ENCODE data around the gene ZNF544.
A peak's percentile ranks its signal among the peaks of the same experiment; 100 is the strongest.

The ZNF544 gene

GRCh38 chr19:58304255-58304654, 75.5 kb downstream of the ZNF544 start:
- H3K4me3 ChIP-seq (ENCODE audit: low read length), result no peak overlapping the region

GRCh38 chr19:58304748-58305064, 76.0 kb downstream of the ZNF544 start:
- Histone ChIP-seq H3K79me2 (ENCODE audit: control insufficient read depth, insufficient read depth, low read length) (peaks cover 4% of the 10 kb centered on the region), H2BK5ac (ENCODE audit: low read length) (no peak overlapping the region), H3K18ac (ENCODE audit: low read length) (no peak overlapping the region), H3K36me3 (ENCODE audit: control insufficient read depth, insufficient read depth, low read length) (peaks cover 4% of the 10 kb centered on the region), H2AK5ac (ENCODE audit: low read length) (no peak overlapping the region), H4K5ac (ENCODE audit: low read length) (no peak overlapping the region), H3K27me3 (ENCODE audit: insufficient read depth, low read length, poor library complexity) (no peaks in the 10 kb centered on the region), H3K23ac (ENCODE audit: low read length) (no peak overlapping the region), H3K4me1 (ENCODE audit: control insufficient read depth, low read depth, low read length) (peaks cover 3% of the 10 kb centered on the region), H3K79me1 (ENCODE audit: low read length) (peaks cover 19% of the 10 kb centered on the region), H2BK120ac (ENCODE audit: low read depth, low read length) (no peak overlapping the region), H2BK15ac (replicated peaks; ENCODE audit: low read depth) (no peak overlapping the region), H3K4ac (ENCODE audit: low read depth, low read length) (no peak overlapping the region), H4K8ac (ENCODE audit: low read depth, low read length) (no peak overlapping the region), H3K56ac (ENCODE audit: low read length) (peak overlapping the region; percentile 72), H3K9ac (ENCODE audit: low read length) (peak overlapping the region; percentile 23), H3K4me2 (ENCODE audit: low read length) (peak overlapping the region; percentile 56), H3K27ac (ENCODE audit: low read depth, low read length) (no peak overlapping the region), H3K4me3 (ENCODE audit: low read length) (no peak overlapping the region)
- no peak for DNase-seq
- whole genome bisulfite sequencing (ENCODE audit: extremely low coverage, insufficient coverage, low lambda C conversion rate), result no CpG with 5 or more reads among the region's 7 CpGs

More at GRCh38 chr19:58304255-58304654, 75.5 kb downstream of the ZNF544 start:
- Histone ChIP-seq H2BK5ac (ENCODE audit: low read length) (no peak overlapping the region), H3K79me1 (ENCODE audit: low read length) (peaks cover 19% of the 10 kb centered on the region), H3K4ac (ENCODE audit: low read depth, low read length) (no peak overlapping the region), H3K79me2 (ENCODE audit: control insufficient read depth, insufficient read depth, low read length) (peaks cover 4% of the 10 kb centered on the region), H3K9ac (ENCODE audit: low read length) (no peak overlapping the region), H3K18ac (ENCODE audit: low read length) (no peak overlapping the region), H3K27ac (ENCODE audit: low read depth, low read length) (no peak overlapping the region), H3K36me3 (ENCODE audit: control insufficient read depth, insufficient read depth, low read length) (peaks cover 4% of the 10 kb centered on the region), H2AK5ac (ENCODE audit: low read length) (no peak overlapping the region), H3K4me1 (ENCODE audit: control insufficient read depth, low read depth, low read length) (peaks cover 3% of the 10 kb centered on the region), H3K4me2 (ENCODE audit: low read length) (no peak overlapping the region), H4K5ac (ENCODE audit: low read length) (no peak overlapping the region), H2BK15ac (replicated peaks; ENCODE audit: low read depth) (no peak overlapping the region), H3K27me3 (ENCODE audit: insufficient read depth, low read length, poor library complexity) (no peaks in the 10 kb centered on the region), H3K23ac (ENCODE audit: low read length) (no peak overlapping the region), H3K56ac (ENCODE audit: low read length) (no peak overlapping the region), H4K8ac (ENCODE audit: low read depth, low read length) (no peak overlapping the region), H2BK120ac (ENCODE audit: low read depth, low read length) (no peak overlapping the region)
- DNase-seq, result no peak
- WGBS (ENCODE audit: extremely low coverage, insufficient coverage, low lambda C conversion rate), result no CpG with 5 or more reads among the region's 7 CpGs

GRCh38 chr19:58305065-58305931, 76.6 kb downstream of the ZNF544 start, which contains the start of gene ERVK3-1:
Gene ERVK3-1 (plus strand): TSS chr19:58305377. CDS start chr19:58312169, 6,792 bp downstream.
- no CpG with 5 or more reads among the region's 55 CpGs for WGBS (ENCODE audit: extremely low coverage, insufficient coverage, low lambda C conversion rate)
- Histone ChIP-seq H2BK120ac (ENCODE audit: low read depth, low read length) (no peak within 1 kb of the TSS), H3K4ac (ENCODE audit: low read depth, low read length) (no peak within 1 kb of the TSS), H3K9ac (ENCODE audit: low read length) (peak within 1 kb of the TSS; percentile 78), H4K8ac (ENCODE audit: low read depth, low read length) (no peak within 1 kb of the TSS), H2BK15ac (replicated peaks; ENCODE audit: low read depth) (no peak within 1 kb of the TSS), H4K5ac (ENCODE audit: low read length) (no peak within 1 kb of the TSS), H2AK5ac (ENCODE audit: low read length) (no peak within 1 kb of the TSS), H3K4me1 (ENCODE audit: control insufficient read depth, low read depth, low read length) (peaks cover 3% of the 10 kb centered on the region), H3K79me1 (ENCODE audit: low read length) (peaks cover 17% of the 10 kb centered on the region), H2BK5ac (ENCODE audit: low read length) (no peak within 1 kb of the TSS), H3K23ac (ENCODE audit: low read length) (no peak within 1 kb of the TSS), H3K56ac (ENCODE audit: low read length) (peak within 1 kb of the TSS; percentile 95), H3K79me2 (ENCODE audit: control insufficient read depth, insufficient read depth, low read length) (peaks cover 4% of the 10 kb centered on the region), H3K27ac (ENCODE audit: low read depth, low read length) (no peak within 1 kb of the TSS), H3K4me3 (ENCODE audit: low read length) (peak within 1 kb of the TSS; percentile 65), H3K27me3 (ENCODE audit: insufficient read depth, low read length, poor library complexity) (no peaks in the 10 kb centered on the region), H3K4me2 (ENCODE audit: low read length) (peak within 1 kb of the TSS; percentile 56), H3K18ac (ENCODE audit: low read length) (no peak within 1 kb of the TSS), H3K36me3 (ENCODE audit: control insufficient read depth, insufficient read depth, low read length) (peaks cover 2% of the 10 kb centered on the region)
- peak; percentile 98 for DNase-seq

GRCh38 chr19:58305932-58306323, 77.2 kb downstream of the ZNF544 start:
- peaks cover 3% of the 10 kb centered on the region for H3K4me1 ChIP-seq (ENCODE audit: control insufficient read depth, low read depth, low read length)
- peak overlapping the region; percentile 78 for H3K9ac ChIP-seq (ENCODE audit: low read length)
- no peak overlapping the region for H4K8ac ChIP-seq (ENCODE audit: low read depth, low read length)
- H3K56ac ChIP-seq (ENCODE audit: low read length), result peak overlapping the region; percentile 95
- H2BK120ac ChIP-seq (ENCODE audit: low read depth, low read length), result no peak overlapping the region
- H3K79me1 ChIP-seq (ENCODE audit: low read length), result peaks cover 13% of the 10 kb centered on the region
- H3K23ac ChIP-seq (ENCODE audit: low read length), result no peak overlapping the region
- H2AK5ac ChIP-seq (ENCODE audit: low read length), result no peak overlapping the region
- H3K27ac ChIP-seq (ENCODE audit: low read depth, low read length), result no peak overlapping the region
- no peak overlapping the region for H3K4ac ChIP-seq (ENCODE audit: low read depth, low read length)
- no CpG with 5 or more reads among the region's 12 CpGs for WGBS (ENCODE audit: extremely low coverage, insufficient coverage, low lambda C conversion rate)
- peaks cover 4% of the 10 kb centered on the region for H3K79me2 ChIP-seq (ENCODE audit: control insufficient read depth, insufficient read depth, low read length)
- H2BK15ac ChIP-seq (replicated peaks; ENCODE audit: low read depth), result no peak overlapping the region
- H3K36me3 ChIP-seq (ENCODE audit: control insufficient read depth, insufficient read depth, low read length), result peaks cover 2% of the 10 kb centered on the region
- H3K4me2 ChIP-seq (ENCODE audit: low read length), result peak overlapping the region; percentile 47
- no peak overlapping the region for H3K18ac ChIP-seq (ENCODE audit: low read length)
- H2BK5ac ChIP-seq (ENCODE audit: low read length), result no peak overlapping the region
- peak overlapping the region; percentile 65 for H3K4me3 ChIP-seq (ENCODE audit: low read length)
- no peak for DNase-seq
- no peak overlapping the region for H4K5ac ChIP-seq (ENCODE audit: low read length)
- H3K27me3 ChIP-seq (ENCODE audit: insufficient read depth, low read length, poor library complexity), result no peaks in the 10 kb centered on the region

- Histone ChIP-seq H3K56ac (ENCODE audit: low read length) (no peak overlapping the region), H3K18ac (ENCODE audit: low read length) (no peak overlapping the region), H4K5ac (ENCODE audit: low read length) (no peak overlapping the region), H2BK120ac (ENCODE audit: low read depth, low read length) (no peak overlapping the region), H3K36me3 (ENCODE audit: control insufficient read depth, insufficient read depth, low read length) (peaks cover 5% of the 10 kb centered on the region), H2BK5ac (ENCODE audit: low read length) (no peak overlapping the region), H3K23ac (ENCODE audit: low read length) (no peak overlapping the region), H4K8ac (ENCODE audit: low read depth, low read length) (no peak overlapping the region), H3K4ac (ENCODE audit: low read depth, low read length) (no peak overlapping the region), H2BK15ac (replicated peaks; ENCODE audit: low read depth) (no peak overlapping the region), H3K79me2 (ENCODE audit: control insufficient read depth, insufficient read depth, low read length) (peaks cover 4% of the 10 kb centered on the region), H3K4me1 (ENCODE audit: control insufficient read depth, low read depth, low read length) (peaks cover 3% of the 10 kb centered on the region), H2AK5ac (ENCODE audit: low read length) (no peak overlapping the region), H3K79me1 (ENCODE audit: low read length) (peaks cover 10% of the 10 kb centered on the region), H3K27ac (ENCODE audit: low read depth, low read length) (no peak overlapping the region), H3K4me2 (ENCODE audit: low read length) (no peak overlapping the region), H3K27me3 (ENCODE audit: insufficient read depth, low read length, poor library complexity) (no peaks in the 10 kb centered on the region), H3K4me3 (ENCODE audit: low read length) (no peak overlapping the region), H3K9ac (ENCODE audit: low read length) (no peak overlapping the region)
- DNase-seq, result no peak
- WGBS (ENCODE audit: extremely low coverage, insufficient coverage, low lambda C conversion rate), result no CpG with 5 or more reads among the region's 4 CpGs
Measured at GRCh38 chr19:58307736-58308135, 79.0 kb downstream of the ZNF544 start.

All from mesendoderm (in vitro differentiated cells).